ENCODE results near the gene ABL2. TPM values are rescaled to one million over a fixed set of nuclear protein-coding genes. Genes with fewer than 3 reads are reported as not detected.

The ABL2 gene
- total and polyA plus RNA-seq, 4 donors = 11.4 to 22.9 (median 12.6) TPM

DNA sequence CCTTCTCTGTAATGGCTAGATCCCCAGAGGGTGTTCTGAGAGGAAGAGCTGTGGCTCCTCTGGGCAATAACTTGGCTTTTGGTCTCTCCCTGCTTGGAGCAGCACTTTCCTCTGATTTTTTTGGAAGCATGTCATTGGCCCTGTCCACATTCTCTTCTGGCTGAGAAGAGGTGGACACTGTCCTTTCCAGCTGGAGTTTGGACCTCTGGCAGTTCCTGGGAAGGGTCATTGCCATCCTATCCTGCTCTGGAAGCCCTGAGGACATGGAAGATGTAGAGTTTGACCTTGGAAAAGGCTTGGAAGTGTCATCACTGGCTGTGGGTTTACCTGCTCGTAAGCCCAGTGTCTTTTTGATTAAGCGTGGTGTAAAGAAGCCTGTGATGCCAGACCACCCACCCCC, 120.8 kb downstream of the ABL2 start:
- H3K27me3 ChIP-seq (ENCODE audit: control insufficient read depth, insufficient read depth, low read length) = no peaks in the 10 kb centered on the region
- no CpG with 5 or more reads among the region's 2 CpGs for WGBS (ENCODE audit: insufficient coverage)
- no peak overlapping the region for H3K4me3 ChIP-seq (ENCODE audit: low read depth, low read length)
- H3K9me3 ChIP-seq (ENCODE audit: control insufficient read depth, insufficient read depth, low read length) = no peaks in the 10 kb centered on the region
- no peak for DNase-seq (ENCODE audit: low read depth in 4 of 6, low spot score in 6 of 6)
- no peak overlapping the region for H3K27ac ChIP-seq (ENCODE audit: low read depth, low read length)
- H3K4me1 ChIP-seq (ENCODE audit: control insufficient read depth, insufficient read depth, low read length) = no peaks in the 10 kb centered on the region
- peaks cover 41% of the 10 kb centered on the region for H3K36me3 ChIP-seq (ENCODE audit: control insufficient read depth, insufficient read depth, low read length)

DNA sequence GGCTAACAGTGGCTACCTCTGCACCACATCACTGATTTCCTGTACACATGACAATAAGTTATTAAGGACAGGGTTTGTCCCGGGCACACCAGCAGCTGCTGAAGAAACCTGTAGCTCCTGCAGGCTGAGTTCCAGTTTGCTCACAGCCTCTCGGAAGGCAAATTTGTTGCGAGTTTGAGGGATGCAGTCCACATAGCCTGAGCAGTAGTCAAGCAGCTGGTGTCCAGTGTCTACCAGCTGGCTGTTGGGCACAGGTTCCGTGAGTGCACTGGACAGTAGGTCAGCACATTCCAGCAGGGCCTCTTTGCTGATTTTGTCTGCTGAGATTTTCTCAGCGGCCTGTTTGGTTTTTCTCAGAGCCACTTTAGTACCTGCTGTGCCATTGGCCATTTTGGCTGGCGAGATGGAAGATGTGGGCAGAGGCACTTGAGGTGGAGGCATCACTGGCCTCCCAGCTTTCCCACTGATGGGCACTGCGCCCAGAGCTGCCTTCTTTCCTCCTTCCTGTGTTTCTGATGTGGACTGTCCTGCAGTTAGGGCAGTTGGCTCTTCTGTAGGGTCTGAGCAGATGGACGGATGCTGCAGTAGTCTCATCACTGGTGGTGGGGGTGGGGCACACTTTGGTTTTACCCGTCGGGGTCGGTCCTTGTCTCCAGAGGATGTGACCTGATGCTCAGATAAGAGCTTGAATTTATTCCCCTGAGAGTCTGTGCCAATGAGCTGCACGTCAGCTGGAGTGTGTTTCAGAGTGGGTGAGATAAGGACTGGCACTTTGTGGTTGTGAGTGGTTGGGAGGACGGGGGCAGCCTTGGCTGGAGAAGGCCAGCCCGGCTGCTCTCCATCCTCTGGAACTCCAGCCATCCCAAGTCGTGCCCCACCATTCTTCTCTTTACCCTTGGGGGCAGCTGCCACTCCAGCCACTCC, 121.5 kb downstream of the ABL2 start:
- no peaks in the 10 kb centered on the region for H3K4me1 ChIP-seq (ENCODE audit: control insufficient read depth, insufficient read depth, low read length)
- H3K9me3 ChIP-seq (ENCODE audit: control insufficient read depth, insufficient read depth, low read length) = no peaks in the 10 kb centered on the region
- DNase-seq (ENCODE audit: low read depth in 4 of 6, low spot score in 6 of 6) = no peak
- peaks cover 41% of the 10 kb centered on the region for H3K36me3 ChIP-seq (ENCODE audit: control insufficient read depth, insufficient read depth, low read length)
- 93% methylated on average over 11 of the region's 15 CpGs for WGBS (ENCODE audit: insufficient coverage)
- no peak overlapping the region for H3K4me3 ChIP-seq (ENCODE audit: low read depth, low read length)
- no peak overlapping the region for H3K27ac ChIP-seq (ENCODE audit: low read depth, low read length)
- H3K27me3 ChIP-seq (ENCODE audit: control insufficient read depth, insufficient read depth, low read length) = no peaks in the 10 kb centered on the region

DNA sequence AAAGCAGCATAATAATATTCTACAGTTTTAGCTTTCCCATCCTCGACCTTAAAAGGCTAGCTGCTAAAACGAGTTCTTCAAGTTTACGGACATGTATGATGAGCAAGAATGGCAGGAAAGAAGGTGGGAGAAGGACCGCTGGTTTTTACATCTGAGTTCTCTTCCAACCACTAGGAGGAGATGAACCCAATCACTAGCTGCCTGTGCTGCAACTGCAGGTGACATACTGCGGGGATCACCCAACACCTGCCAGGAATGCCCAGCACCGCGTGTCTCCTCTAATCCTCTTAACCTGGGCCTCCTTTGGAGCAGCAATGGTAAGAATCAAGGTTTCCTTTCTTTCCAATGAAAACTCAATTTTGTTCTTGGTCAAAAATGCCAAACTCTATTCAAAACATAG, 124.1 kb downstream of the ABL2 start:
- Histone ChIP-seq H3K27ac (ENCODE audit: low read depth, low read length) (no peak overlapping the region), H3K36me3 (ENCODE audit: control insufficient read depth, insufficient read depth, low read length) (peaks cover 28% of the 10 kb centered on the region), H3K4me3 (ENCODE audit: low read depth, low read length) (no peak overlapping the region), H3K27me3 (ENCODE audit: control insufficient read depth, insufficient read depth, low read length) (no peaks in the 10 kb centered on the region), H3K4me1 (ENCODE audit: control insufficient read depth, insufficient read depth, low read length) (no peaks in the 10 kb centered on the region), H3K9me3 (ENCODE audit: control insufficient read depth, insufficient read depth, low read length) (no peaks in the 10 kb centered on the region)
- DNase-seq (ENCODE audit: low read depth in 4 of 6, low spot score in 6 of 6) = peak in 1 of 6 donors; percentile 70
- WGBS (ENCODE audit: insufficient coverage) = 56% methylated on average over 5 of the region's 7 CpGs

DNA sequence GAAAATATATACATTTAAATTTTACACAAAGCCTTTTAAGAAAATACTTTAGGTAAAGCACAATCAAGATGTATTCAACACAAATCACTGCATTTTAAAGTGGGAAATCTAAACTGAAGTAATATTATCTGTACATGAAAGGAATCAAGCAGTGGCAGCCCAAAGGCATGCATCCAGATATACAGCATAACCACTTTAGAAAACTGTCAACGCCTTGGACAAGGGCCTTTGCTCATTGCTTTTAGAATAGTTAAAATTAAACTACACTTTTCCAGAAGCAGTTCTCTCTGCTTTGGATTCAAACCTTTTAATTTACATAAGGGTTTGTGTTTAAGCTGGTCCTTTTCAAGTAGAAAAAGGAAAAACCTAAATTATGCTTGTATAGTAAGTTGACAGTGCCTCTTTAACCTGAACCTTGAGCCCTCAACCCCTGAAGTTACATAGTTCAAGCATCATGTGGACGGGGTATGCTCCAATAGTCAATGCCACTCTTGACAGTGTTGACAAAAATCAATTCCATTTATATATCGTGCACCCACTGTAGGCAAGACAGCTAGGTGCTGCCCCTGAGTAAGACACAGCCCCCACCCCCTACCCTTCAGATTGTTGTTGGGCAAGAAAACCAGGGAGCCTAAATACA, 124.7 kb downstream of the ABL2 start:
- H3K27ac ChIP-seq (ENCODE audit: low read depth, low read length) = no peak overlapping the region
- peak in 1 of 6 donors; percentile 16 for DNase-seq (ENCODE audit: low read depth in 4 of 6, low spot score in 6 of 6)
- no peak overlapping the region for H3K4me3 ChIP-seq (ENCODE audit: low read depth, low read length)
- no peaks in the 10 kb centered on the region for H3K9me3 ChIP-seq (ENCODE audit: control insufficient read depth, insufficient read depth, low read length)
- no peaks in the 10 kb centered on the region for H3K27me3 ChIP-seq (ENCODE audit: control insufficient read depth, insufficient read depth, low read length)
- H3K4me1 ChIP-seq (ENCODE audit: control insufficient read depth, insufficient read depth, low read length) = no peaks in the 10 kb centered on the region
- H3K36me3 ChIP-seq (ENCODE audit: control insufficient read depth, insufficient read depth, low read length) = peaks cover 21% of the 10 kb centered on the region
- 93% methylated on average over 2 of the region's 3 CpGs for WGBS (ENCODE audit: insufficient coverage)

DNA sequence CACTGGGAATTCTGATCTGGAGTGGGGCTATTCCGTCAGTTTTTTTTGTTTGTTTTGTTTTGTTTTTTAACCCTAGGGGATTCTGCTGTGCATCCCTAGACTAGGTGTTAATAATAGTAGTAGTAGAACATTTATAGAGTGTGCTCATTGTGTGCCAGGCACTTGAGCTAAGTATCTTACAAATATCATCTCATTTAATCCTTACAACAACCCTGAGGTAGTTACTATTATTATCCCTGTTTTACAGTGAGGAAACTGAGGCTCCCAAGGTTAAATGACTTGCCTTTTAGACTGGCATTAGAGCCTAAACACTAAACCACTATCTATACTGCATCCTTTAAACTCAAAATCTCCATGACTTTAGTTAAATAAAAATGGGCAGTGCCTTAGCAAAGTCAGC, 125.5 kb downstream of the ABL2 start:
- Histone ChIP-seq H3K4me3 (ENCODE audit: low read depth, low read length) (no peak overlapping the region), H3K36me3 (ENCODE audit: control insufficient read depth, insufficient read depth, low read length) (peaks cover 15% of the 10 kb centered on the region), H3K27ac (ENCODE audit: low read depth, low read length) (no peak overlapping the region), H3K27me3 (ENCODE audit: control insufficient read depth, insufficient read depth, low read length) (no peaks in the 10 kb centered on the region), H3K4me1 (ENCODE audit: control insufficient read depth, insufficient read depth, low read length) (no peaks in the 10 kb centered on the region), H3K9me3 (ENCODE audit: control insufficient read depth, insufficient read depth, low read length) (no peaks in the 10 kb centered on the region)
- DNase-seq (ENCODE audit: low read depth in 4 of 6, low spot score in 6 of 6) = no peak
- WGBS (ENCODE audit: insufficient coverage) = no CpG with 5 or more reads among the region's 1 CpG

DNA sequence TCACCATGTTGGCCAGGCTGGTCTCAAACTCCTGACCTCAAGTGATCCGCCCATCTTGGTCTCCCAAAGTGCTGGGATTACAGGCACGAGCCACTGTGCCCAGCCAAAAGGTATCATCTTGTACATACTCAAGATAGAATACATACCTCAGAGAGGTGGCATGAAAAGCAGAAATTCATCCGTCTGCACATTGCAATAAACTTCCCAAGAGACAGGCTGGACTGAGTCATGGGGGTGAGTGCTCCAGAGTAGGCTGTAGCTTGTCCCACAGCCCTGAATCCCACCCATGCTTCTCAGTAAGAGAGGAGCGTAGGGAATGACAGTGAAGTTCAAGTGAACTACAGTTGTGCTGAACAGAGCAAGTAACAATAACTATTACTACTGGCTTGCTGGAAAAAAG, 127.9 kb downstream of the ABL2 start:
- Histone ChIP-seq H3K4me1 (ENCODE audit: control insufficient read depth, insufficient read depth, low read length) (no peaks in the 10 kb centered on the region), H3K27me3 (ENCODE audit: control insufficient read depth, insufficient read depth, low read length) (no peaks in the 10 kb centered on the region), H3K36me3 (ENCODE audit: control insufficient read depth, insufficient read depth, low read length) (peaks cover 7% of the 10 kb centered on the region), H3K4me3 (ENCODE audit: low read depth, low read length) (no peak overlapping the region), H3K9me3 (ENCODE audit: control insufficient read depth, insufficient read depth, low read length) (no peaks in the 10 kb centered on the region), H3K27ac (ENCODE audit: low read depth, low read length) (no peak overlapping the region)
- no CpG with 5 or more reads among the region's 4 CpGs for WGBS (ENCODE audit: insufficient coverage)
- DNase-seq (ENCODE audit: low read depth in 4 of 6, low spot score in 6 of 6) = no peak

DNA sequence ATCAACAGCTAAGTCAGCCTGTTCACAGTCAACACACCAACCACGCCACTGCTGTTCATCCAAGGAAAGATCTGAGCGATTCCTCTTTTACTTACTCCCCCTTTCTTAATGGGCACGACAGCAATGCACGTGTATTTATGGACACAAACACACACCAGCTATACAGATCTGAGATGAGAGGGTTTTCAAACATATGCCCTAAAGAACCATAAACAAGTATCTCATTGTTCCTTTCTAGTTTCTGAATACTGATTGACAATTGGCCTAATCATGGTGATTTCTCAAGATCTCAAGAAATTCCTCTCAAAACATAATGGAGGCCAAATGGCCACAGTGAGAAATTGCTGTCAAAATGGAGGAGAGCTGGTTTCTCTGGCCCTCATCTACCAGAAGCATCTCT, 129.6 kb downstream of the ABL2 start:
- DNase-seq (ENCODE audit: low read depth in 4 of 6, low spot score in 6 of 6) = no peak
- Histone ChIP-seq H3K4me3 (ENCODE audit: low read depth, low read length) (no peak overlapping the region), H3K36me3 (ENCODE audit: control insufficient read depth, insufficient read depth, low read length) (peaks cover 17% of the 10 kb centered on the region), H3K27me3 (ENCODE audit: control insufficient read depth, insufficient read depth, low read length) (no peaks in the 10 kb centered on the region), H3K4me1 (ENCODE audit: control insufficient read depth, insufficient read depth, low read length) (no peaks in the 10 kb centered on the region), H3K9me3 (ENCODE audit: control insufficient read depth, insufficient read depth, low read length) (no peaks in the 10 kb centered on the region), H3K27ac (ENCODE audit: low read depth, low read length) (no peak overlapping the region)
- no CpG with 5 or more reads among the region's 4 CpGs for WGBS (ENCODE audit: insufficient coverage)

DNA sequence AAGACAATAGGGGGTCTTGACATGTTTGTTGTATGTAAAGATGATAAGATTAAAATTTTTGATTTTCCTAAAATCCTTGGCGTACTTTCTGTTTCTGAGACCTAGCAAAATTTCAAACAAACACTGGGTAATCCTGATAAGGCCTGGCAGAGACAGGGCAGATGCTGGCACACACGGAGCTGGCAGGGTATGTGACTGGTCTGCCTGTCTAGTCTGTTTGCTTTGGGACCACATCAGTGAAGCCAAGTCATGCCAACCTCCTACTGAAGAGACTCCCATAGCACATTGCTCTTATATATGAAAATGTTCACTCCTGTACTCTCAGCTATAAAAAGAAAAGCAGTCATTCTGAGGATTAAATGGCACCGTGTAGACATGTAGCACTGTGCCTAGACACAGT, 133.6 kb downstream of the ABL2 start:
- Histone ChIP-seq H3K36me3 (ENCODE audit: control insufficient read depth, insufficient read depth, low read length) (peaks cover 54% of the 10 kb centered on the region), H3K4me1 (ENCODE audit: control insufficient read depth, insufficient read depth, low read length) (no peaks in the 10 kb centered on the region), H3K27me3 (ENCODE audit: control insufficient read depth, insufficient read depth, low read length) (no peaks in the 10 kb centered on the region), H3K9me3 (ENCODE audit: control insufficient read depth, insufficient read depth, low read length) (no peaks in the 10 kb centered on the region), H3K4me3 (ENCODE audit: low read depth, low read length) (no peak overlapping the region), H3K27ac (ENCODE audit: low read depth, low read length) (no peak overlapping the region)
- 92% methylated on average over 2 of the region's 3 CpGs for WGBS (ENCODE audit: insufficient coverage)
- peak in 1 of 6 donors; percentile 22 for DNase-seq (ENCODE audit: low read depth in 4 of 6, low spot score in 6 of 6)

DNA sequence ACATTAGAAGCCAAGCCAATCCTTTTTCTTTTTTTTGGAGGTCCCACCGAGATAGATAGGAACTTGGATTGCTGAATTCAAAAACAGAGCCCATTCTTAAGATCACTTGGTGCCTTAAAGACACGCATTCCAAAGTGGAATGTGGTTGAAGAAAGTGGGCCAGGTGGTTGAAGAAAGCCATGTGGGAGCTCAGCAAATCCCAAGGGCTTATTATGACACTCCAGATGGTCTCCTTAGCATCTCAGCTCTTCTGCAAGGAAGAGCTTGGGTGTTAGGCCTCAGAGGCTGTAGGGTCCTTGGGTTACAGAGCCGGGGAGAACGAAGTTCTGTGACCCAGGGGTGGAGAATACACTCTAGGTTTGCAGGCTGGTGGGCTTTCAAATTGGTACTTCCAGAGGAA, 134.1 kb downstream of the ABL2 start:
- H3K4me1 ChIP-seq (ENCODE audit: control insufficient read depth, insufficient read depth, low read length) = peaks cover 4% of the 10 kb centered on the region
- WGBS (ENCODE audit: insufficient coverage) = 89% methylated on average over 3 of the region's 4 CpGs
- H3K27me3 ChIP-seq (ENCODE audit: control insufficient read depth, insufficient read depth, low read length) = no peaks in the 10 kb centered on the region
- DNase-seq (ENCODE audit: low read depth in 4 of 6, low spot score in 6 of 6) = peak in 1 of 6 donors; percentile 18
- H3K9me3 ChIP-seq (ENCODE audit: control insufficient read depth, insufficient read depth, low read length) = no peaks in the 10 kb centered on the region
- H3K4me3 ChIP-seq (ENCODE audit: low read depth, low read length) = no peak overlapping the region
- H3K36me3 ChIP-seq (ENCODE audit: control insufficient read depth, insufficient read depth, low read length) = peaks cover 55% of the 10 kb centered on the region
- H3K27ac ChIP-seq (ENCODE audit: low read depth, low read length) = no peak overlapping the region

DNA sequence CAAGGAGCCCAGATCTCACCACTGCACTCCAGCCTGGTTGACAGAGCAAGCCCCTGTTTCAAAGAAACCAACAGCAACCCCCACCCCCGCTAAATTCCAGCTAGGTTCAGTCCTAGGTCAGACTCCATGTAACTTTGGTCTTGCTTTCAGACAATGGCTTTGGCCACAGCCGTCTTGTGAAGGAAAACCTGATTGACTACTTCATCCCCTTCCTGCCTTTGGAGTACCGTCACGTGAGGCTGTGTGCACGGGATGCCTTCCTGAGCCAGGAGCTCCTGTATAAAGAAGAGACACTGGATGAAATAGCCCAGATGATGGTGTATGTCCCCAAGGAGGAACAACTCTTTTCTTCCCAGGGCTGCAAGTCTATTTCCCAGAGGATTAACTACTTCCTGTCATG, 134.7 kb downstream of the ABL2 start:
- peaks cover 4% of the 10 kb centered on the region for H3K4me1 ChIP-seq (ENCODE audit: control insufficient read depth, insufficient read depth, low read length)
- 60% methylated on average over 1 of the region's 5 CpGs for WGBS (ENCODE audit: insufficient coverage)
- no peak overlapping the region for H3K4me3 ChIP-seq (ENCODE audit: low read depth, low read length)
- no peak for DNase-seq (ENCODE audit: low read depth in 4 of 6, low spot score in 6 of 6)
- H3K9me3 ChIP-seq (ENCODE audit: control insufficient read depth, insufficient read depth, low read length) = no peaks in the 10 kb centered on the region
- H3K27me3 ChIP-seq (ENCODE audit: control insufficient read depth, insufficient read depth, low read length) = no peaks in the 10 kb centered on the region
- no peak overlapping the region for H3K27ac ChIP-seq (ENCODE audit: low read depth, low read length)
- peaks cover 59% of the 10 kb centered on the region for H3K36me3 ChIP-seq (ENCODE audit: control insufficient read depth, insufficient read depth, low read length)

All from spinal cord (tissue), 10 donors.